HepG2 (cell line): ENCODE data around the gene ASXL1. TPM values are rescaled to one million over a fixed set of nuclear protein-coding genes. Genes with fewer than 3 reads are reported as not detected.
A peak's percentile ranks its signal among the peaks of the same experiment; 100 is the strongest.

ENCODE experiments used
- CEBPG ChIP-seq: IDR thresholded peaks from 2 replicates; pipeline ENCODE4 v1.6.1; 2016
- FOXK1 ChIP-seq: sonication (generic); formaldehyde crosslinking; IDR thresholded peaks from 2 replicates; pipeline ENCODE4 v1.4.0; 2020; ENCODE audit warnings: low read depth, missing genetic modification reagents, borderline replicate concordance
- FOXO1 ChIP-seq: sonication (generic); formaldehyde crosslinking; IDR thresholded peaks from 2 replicates; pipeline ENCODE4 v1.4.0; 2020; ENCODE audit warnings: missing genetic modification reagents
- LBX2 ChIP-seq: sonication (generic); formaldehyde crosslinking; IDR thresholded peaks from 2 replicates; pipeline ENCODE4 v1.5.0; 2020; ENCODE audit warnings: missing genetic modification reagents, mild to moderate bottlenecking, borderline replicate concordance
- MEIS1 ChIP-seq: sonication (generic); formaldehyde crosslinking; IDR thresholded peaks from 2 replicates; pipeline ENCODE4 v1.9.0; 2021; ENCODE audit warnings: mild to moderate bottlenecking, missing genetic modification reagents, moderate library complexity, borderline replicate concordance
- MXI1 ChIP-seq: IDR thresholded peaks from 3 replicates; pipeline ENCODE4 v1.6.1; 2012; ENCODE audit warnings: low read depth, low read length, inconsistent platforms, borderline replicate concordance
- NFKBIZ ChIP-seq: IDR thresholded peaks from 2 replicates; pipeline ENCODE4 v1.6.1; 2018; ENCODE audit warnings: missing genetic modification reagents, missing compliant biosample characterization
- RERE ChIP-seq: IDR thresholded peaks from 2 replicates; pipeline ENCODE4 v1.6.1; 2016; ENCODE audit warnings: low read depth, missing genetic modification reagents, missing compliant biosample characterization
- STAG1 ChIP-seq: sonication (generic); formaldehyde crosslinking; IDR thresholded peaks from 2 replicates; pipeline ENCODE4 v1.4.0; 2020; ENCODE audit warnings: missing genetic modification reagents
- THYN1 ChIP-seq: sonication (generic); formaldehyde crosslinking; IDR thresholded peaks from 2 replicates; pipeline ENCODE4 v1.8.1; 2023; ENCODE audit warnings: low read depth, mild to moderate bottlenecking, moderate library complexity, missing genetic modification reagents, borderline replicate concordance
- ZBED4 ChIP-seq: sonication (generic); formaldehyde crosslinking; IDR thresholded peaks from 2 replicates; pipeline ENCODE4 v1.4.0; 2020; ENCODE audit warnings: missing genetic modification reagents, borderline replicate concordance
- ZNF24 ChIP-seq: fragments of 450-650 bp; IDR thresholded peaks from 2 replicates; pipeline ENCODE4 v1.6.1; 2017; ENCODE audit warnings: antibody characterized with exemption, mild to moderate bottlenecking
- ZNF430 ChIP-seq: sonication (generic); formaldehyde crosslinking; IDR thresholded peaks from 2 replicates; pipeline ENCODE4 v1.9.0; 2021; ENCODE audit warnings: mild to moderate bottlenecking, missing genetic modification reagents
- ZNF549 ChIP-seq: sonication (generic); formaldehyde crosslinking; IDR thresholded peaks from 2 replicates; pipeline ENCODE4 v1.5.0; 2020; ENCODE audit warnings: missing genetic modification reagents
- ZNF556 ChIP-seq: sonication (generic); formaldehyde crosslinking; IDR thresholded peaks from 2 replicates; pipeline ENCODE4 v1.4.0; 2020; ENCODE audit warnings: mild to moderate bottlenecking, missing genetic modification reagents, borderline replicate concordance
- ZNF558 ChIP-seq: sonication (generic); formaldehyde crosslinking; IDR thresholded peaks from 2 replicates; pipeline ENCODE4 v1.9.0; 2022; ENCODE audit warnings: mild to moderate bottlenecking, missing genetic modification reagents, borderline replicate concordance
- polyA plus RNA-seq, 8 experiments: library from polyadenylated mRNA; depleted of rRNA in 3 of 8; stranded (reverse) in 7 of 8; unstranded in 1 of 8; fragments of >200 nt; fragmentation: Illumina TruSeq in 4 of 8; extraction: Trizol in 4 of 8; gene quantifications; 2 replicates each; pipeline versions ENCODE4 v1.2.1 to v1.2.3, GENCODE V29; 2011 to 2016; ENCODE audit warnings: low read depth in 4 of 8, missing spikeins in 1 of 8, mixed read lengths in 1 of 8; ENCODE audit not compliant: insufficient read depth in 1 of 8
- total RNA-seq, 5 experiments: library from RNA; depleted of rRNA; stranded (reverse); fragments of >200 nt; fragmentation: Illumina TruSeq; extraction: Trizol; gene quantifications; 2 replicates each; pipeline ENCODE4 v1.2.3, GENCODE V29; 2016; ENCODE audit warnings: low read depth in 1 of 5
- TF ChIP-seq, protein P1 (sequence below): IDR thresholded peaks from 2 replicates; pipeline ENCODE4 v1.6.1; 2016
- TF ChIP-seq, protein P2 (sequence below): sonication (generic); formaldehyde crosslinking; IDR thresholded peaks from 2 replicates; pipeline ENCODE4 v1.8.0; 2022; ENCODE audit warnings: missing genetic modification reagents, mild to moderate bottlenecking, inconsistent platforms, borderline replicate concordance

ASXL1 gene
- total and polyA plus RNA-seq, 2 of the 13 experiments (the other 11 are each of a cell fraction or from before 2014, with no cell fraction given): 62.1 to 74.8 TPM

DNA sequence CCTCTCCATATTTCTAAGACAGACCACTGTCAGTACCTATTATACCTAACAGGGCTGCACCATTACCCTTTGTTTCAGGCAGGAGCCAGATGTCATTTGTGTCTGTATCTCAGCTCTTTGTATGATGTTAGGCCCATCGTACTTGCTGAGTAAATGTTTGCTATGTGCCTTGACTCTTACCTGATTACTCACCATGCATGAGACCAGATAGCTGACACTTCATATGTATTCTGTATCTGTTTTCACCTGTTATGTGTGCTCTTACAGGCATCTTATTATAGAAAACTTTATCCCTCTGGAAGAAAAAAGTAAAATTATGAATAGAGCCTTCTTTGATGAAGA is 31.7 kb upstream of the ASXL1 start (continued):
- TF ChIP-seq FOXK1 (CRISPR knock-in tag) (peak; percentile 23; the same call in 1 of the 2 replicates), MEIS1 (CRISPR knock-in tag) (peak; percentile 42; the same call in 1 of the 2 replicates), ZNF549 (CRISPR knock-in tag) (no peak), FOXO1 (CRISPR knock-in tag) (peak; percentile 67; the same call in 1 of the 2 replicates), ZNF558 (CRISPR knock-in tag) (0 out of 2 replicates have a peak, but pooled peaks have one; percentile 6), RERE (CRISPR knock-in tag) (no peak), CEBPG (peak; percentile 51; the same call in 1 of the 2 replicates), ZNF556 (CRISPR knock-in tag) (0 out of 2 replicates have a peak, but pooled peaks have one; percentile 8), STAG1 (no peak), ZNF24 (peak; percentile 8; the same call in 1 of the 2 replicates), LBX2 (CRISPR knock-in tag) (no peak), ZNF430 (0 out of 2 replicates have a peak, but pooled peaks have one; percentile 12), ZBED4 (CRISPR knock-in tag) (0 out of 2 replicates have a peak, but pooled peaks have one; percentile 18), THYN1 (CRISPR knock-in tag) (no peak), NFKBIZ (no peak), MXI1 (peak; percentile 56; the same call in 1 of the 3 replicates)
- TF ChIP-seq, protein P1, sequence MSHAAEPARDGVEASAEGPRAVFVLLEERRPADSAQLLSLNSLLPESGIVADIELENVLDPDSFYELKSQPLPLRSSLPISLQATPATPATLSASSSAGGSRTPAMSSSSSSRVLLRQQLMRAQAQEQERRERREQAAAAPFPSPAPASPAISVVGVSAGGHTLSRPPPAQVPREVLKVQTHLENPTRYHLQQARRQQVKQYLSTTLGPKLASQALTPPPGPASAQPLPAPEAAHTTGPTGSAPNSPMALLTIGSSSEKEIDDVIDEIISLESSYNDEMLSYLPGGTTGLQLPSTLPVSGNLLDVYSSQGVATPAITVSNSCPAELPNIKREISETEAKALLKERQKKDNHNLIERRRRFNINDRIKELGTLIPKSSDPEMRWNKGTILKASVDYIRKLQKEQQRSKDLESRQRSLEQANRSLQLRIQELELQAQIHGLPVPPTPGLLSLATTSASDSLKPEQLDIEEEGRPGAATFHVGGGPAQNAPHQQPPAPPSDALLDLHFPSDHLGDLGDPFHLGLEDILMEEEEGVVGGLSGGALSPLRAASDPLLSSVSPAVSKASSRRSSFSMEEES (CRISPR knock-in tag): peak; percentile 57
- TF ChIP-seq, protein P2, sequence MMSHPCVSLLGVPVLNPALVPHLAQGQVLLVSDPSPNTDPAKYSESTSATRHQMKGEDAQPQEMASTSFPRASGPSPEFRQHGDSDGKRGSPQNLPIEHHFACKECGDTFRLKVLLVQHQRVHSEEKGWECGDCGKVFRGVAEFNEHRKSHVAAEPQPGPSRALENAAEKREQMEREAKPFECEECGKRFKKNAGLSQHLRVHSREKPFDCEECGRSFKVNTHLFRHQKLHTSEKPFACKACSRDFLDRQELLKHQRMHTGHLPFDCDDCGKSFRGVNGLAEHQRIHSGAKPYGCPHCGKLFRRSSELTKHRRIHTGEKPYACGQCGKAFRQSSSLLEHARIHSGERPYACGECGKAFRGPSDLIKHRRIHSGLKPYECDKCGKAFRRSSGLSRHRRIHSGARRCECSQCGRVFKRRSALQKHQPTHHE (CRISPR knock-in tag): no peak
